K562 (cell line): ENCODE results near the gene TNC. TPM values are rescaled to one million over a fixed set of nuclear protein-coding genes. Genes with fewer than 3 reads are reported as not detected.

Experiments
- ATAC-seq: fragments of 200-7000 bp; cut with Tn5 transposase; 3 replicates; pipeline ENCODE4 v1.9.1; 2020; ENCODE audit warnings: moderate library complexity
- BruUV-seq: library from RNA; stranded (reverse); fragments of 400-500 nt; replicated peaks from 2 replicates; lab custom pipeline; 2021; lab: Mats Ljungman, UMichigan
- CTCF ChIA-PET: fragments of 300-600 bp; formaldehyde crosslinking; extraction: SDS; loops from one replicate; lab custom pipeline; 2021; ENCODE audit warnings: low intra/inter-chr PET ratio; lab: Yijun Ruan, JAX
- POLR2A ChIA-PET: fragments of 300-600, 350-650 bp; sonication (Branson Sonifier 250); formaldehyde crosslinking; extraction: SDS; loops from one replicate; lab custom pipeline; 2021; ENCODE audit warnings: antibody characterized with exemption, inconsistent platforms; lab: Yijun Ruan, JAX
- DNase-seq, 4 experiments: peaks; one replicate each; pipeline versions ENCODE4 v3.0.0 to v3.0.0-alpha.2; 2011 to 2018; ENCODE audit warnings: low spot score in 3 of 4, mixed read lengths in 3 of 4; ENCODE audit errors: extremely low read depth in 1 of 4
- FAIRE-seq: peaks from 2 replicates; lab custom pipeline; 2011; peaks lifted over from hg19 to GRCh38; lab: Jason Lieb, UNC
- H2AFZ ChIP-seq: 2 replicates; pipeline ENCODE4 v1.6.0; 2011; ENCODE audit warnings: low read depth, low read length, control low read depth, inconsistent platforms
- H3K27ac ChIP-seq: fragments of 200-600 bp; 3 replicates; pipeline ENCODE4 v1.8.0; 2011; ENCODE audit warnings: low read depth, mild to moderate bottlenecking, control low read depth, inconsistent platforms, low read length, moderate library complexity, mixed read lengths; ENCODE audit errors: extremely low read depth
- H3K27me3 ChIP-seq, 2 experiments: fragments of 300-600 bp in 1 of 2; 2 replicates in 1 of 2; 3 replicates in 1 of 2; pipeline versions ENCODE4 v1.6.0 to v1.8.0; 2011; ENCODE audit warnings: inconsistent platforms in 2 of 2, low read length in 2 of 2, mild to moderate bottlenecking in 1 of 2, mixed read lengths in 1 of 2, moderate library complexity in 1 of 2; ENCODE audit not compliant: control insufficient read depth in 2 of 2, insufficient read depth in 2 of 2
- H3K36me3 ChIP-seq: fragments of 300-600 bp; 3 replicates; pipeline ENCODE4 v1.8.0; 2011; ENCODE audit warnings: mild to moderate bottlenecking, low read length, inconsistent platforms; ENCODE audit not compliant: control insufficient read depth, insufficient read depth
- H3K4me1 ChIP-seq, 2 experiments: fragments of 200-600 bp in 1 of 2; replicated peaks in 1 of 2; 2 replicates in 1 of 2; 3 replicates in 1 of 2; pipeline versions ENCODE4 v1.5.1 to v1.8.0; 2011; ENCODE audit warnings: inconsistent platforms in 2 of 2, low read length in 2 of 2, mild to moderate bottlenecking in 1 of 2, mixed read lengths in 1 of 2, moderate library complexity in 1 of 2; ENCODE audit not compliant: control insufficient read depth in 2 of 2, insufficient read depth in 2 of 2
- H3K4me2 ChIP-seq: 2 replicates; pipeline ENCODE4 v1.6.1; 2011; ENCODE audit warnings: low read length, control low read depth, inconsistent platforms, mixed read lengths; ENCODE audit not compliant: insufficient read depth
- H3K4me3 ChIP-seq: fragments of 200-600 bp; sonication (generic), shearing (Covaris generic); 2 replicates; pipeline ENCODE4 v1.5.1; 2016; ENCODE audit warnings: control low read depth, inconsistent platforms
- H3K79me2 ChIP-seq: fragments of 200-600 bp; 3 replicates; pipeline ENCODE4 v1.8.0; 2011; ENCODE audit warnings: low read length, inconsistent platforms; ENCODE audit not compliant: control insufficient read depth, insufficient read depth
- H3K9ac ChIP-seq, 2 experiments: 2 replicates each; pipeline versions ENCODE4 v1.6.0 to v1.6.1; 2011; ENCODE audit warnings: low read depth in 2 of 2, low read length in 2 of 2, control low read depth in 1 of 2, inconsistent platforms in 1 of 2, mild to moderate bottlenecking in 1 of 2, mixed read lengths in 1 of 2; ENCODE audit not compliant: insufficient read depth in 1 of 2
- H3K9me1 ChIP-seq: one replicate; pipeline ENCODE4 v1.6.0; 2011; ENCODE audit warnings: inconsistent platforms, mild to moderate bottlenecking, low read length, moderate library complexity; ENCODE audit not compliant: control insufficient read depth, insufficient read depth
- H3K9me3 ChIP-seq: replicated peaks from 2 replicates; pipeline ENCODE4 v1.5.1; 2011; ENCODE audit warnings: low read depth, low read length, inconsistent platforms; ENCODE audit not compliant: control insufficient read depth, insufficient read depth
- H4K20me1 ChIP-seq: replicated peaks from 2 replicates; pipeline ENCODE4 v1.6.1; 2011; ENCODE audit warnings: low read length, inconsistent platforms, mixed read lengths; ENCODE audit not compliant: control insufficient read depth, insufficient read depth
- BHLHE40 ChIP-seq: IDR thresholded peaks from 2 replicates; pipeline ENCODE4 v1.6.1; 2011; ENCODE audit warnings: low read length, improper control_type of control experiment
- MEF2D ChIP-seq: conservative IDR thresholded peaks from 2 replicates; pipeline ENCODE4 v1.6.1; 2016; ENCODE audit warnings: low read depth, missing genetic modification characterization, missing compliant biosample characterization
- NCOA2 ChIP-seq, 2 experiments: fragments of 450-650 bp; IDR thresholded peaks; 2 replicates each; pipeline ENCODE4 v1.6.1; 2018; ENCODE audit warnings: mild to moderate bottlenecking in 2 of 2, moderate library complexity in 1 of 2; ENCODE audit not compliant: partially characterized antibody in 2 of 2
- WGBS: fragments of 100-300 bp; shearing (Covaris generic); methylation state at CpG from one replicate; pipeline ENCODE4 v1.1.6; 2016; ENCODE audit warnings: low coverage, mixed read lengths; ENCODE audit not compliant: insufficient coverage; ENCODE audit errors: missing lambda C conversion rate; 5-methylcytosine and 5-hydroxymethylcytosine counted together
- in situ Hi-C: fragments of 300-500 bp; cut with MboI; formaldehyde crosslinking; loops from 4 replicates; pipeline ENCODE4 v1.15.0; 2018; ENCODE audit warnings: inconsistent platforms, mixed read lengths
- intact Hi-C: fragments of 100-400 bp; cut with micrococcal nuclease; formaldehyde crosslinking; loops from 2 replicates; pipeline ENCODE4 v1.14.2; 2022
- polyA plus RNA-seq, 8 experiments: library from polyadenylated mRNA; depleted of rRNA in 4 of 8; stranded (reverse) in 5 of 8; unstranded in 3 of 8; fragments of >200 nt; fragmentation: Nextera tagmentation in 2 of 8; fragmentation: Illumina TruSeq in 1 of 8; extraction: Ambion mirVana in 2 of 8; extraction: Trizol in 1 of 8; gene quantifications; 2 replicates each; pipeline versions ENCODE4 v1.2.1 to v1.2.3, GENCODE V29; 2011 to 2014; ENCODE audit warnings: inconsistent platforms in 1 of 8, missing spikeins in 1 of 8
- total RNA-seq, 7 experiments: library from RNA; depleted of rRNA in 6 of 7; stranded (reverse); fragments of >200 nt in 6 of 7; fragmentation: Illumina TruSeq in 2 of 7; extraction: Trizol in 2 of 7; gene quantifications; 2 replicates each; pipeline versions ENCODE4 v1.2.1 to v1.2.3, GENCODE V29; 2011 to 2021; ENCODE audit warnings: low replicate concordance in 1 of 7
- TF ChIP-seq, protein P1 (sequence below): fragments of 450-650 bp; IDR thresholded peaks from 2 replicates; pipeline ENCODE4 v1.7.0; 2016; ENCODE audit warnings: borderline replicate concordance

TNC gene
- total and polyA plus RNA-seq, 9 of the 15 experiments (the other 6 are each of a cell fraction or from before 2014, with no cell fraction given): under 0.01 to 0.29 TPM; not detected in 7

- FAIRE-seq: no peak
- POLR2A ChIA-PET: interaction anchor here (1.1 kb wide), 1 partner anchor 11 kb away, joined by 4 read pairs; no protein-coding TSS in a partner anchor
- in situ Hi-C loops: no loop called here
These were observed 95.1 kb downstream of the TNC start for GRCh38 chr9:115022760-115023434.

More at GRCh38 chr9:115022760-115023434, 95.1 kb downstream of the TNC start:
- CTCF ChIA-PET: no interaction called here
- Histone ChIP-seq H3K27me3 (no peaks in the 10 kb centered on the region), H2AFZ (no peak overlapping the region), H3K4me3 (no peak overlapping the region), H3K9me3 (no peaks in the 10 kb centered on the region), H3K4me2 (no peak overlapping the region), H3K4me1 (no peaks in the 10 kb centered on the region), H3K9ac (no peak overlapping the region), H3K9me1 (no peaks in the 10 kb centered on the region)
- ATAC-seq (no peak), DNase-seq (no peak)
- intact Hi-C loops: no loop called here
- 2% methylated on average over 6 of the region's 6 CpGs for WGBS
- no TSS peak for BruUV-seq
- no peak for TF ChIP-seq MEF2D (tag)
- no peak for TF ChIP-seq NCOA2 (IDR thresholded peaks at IDR 0.05; ENCODE audit: partially characterized antibody in 2 of 2)
- TF ChIP-seq, protein P1, sequence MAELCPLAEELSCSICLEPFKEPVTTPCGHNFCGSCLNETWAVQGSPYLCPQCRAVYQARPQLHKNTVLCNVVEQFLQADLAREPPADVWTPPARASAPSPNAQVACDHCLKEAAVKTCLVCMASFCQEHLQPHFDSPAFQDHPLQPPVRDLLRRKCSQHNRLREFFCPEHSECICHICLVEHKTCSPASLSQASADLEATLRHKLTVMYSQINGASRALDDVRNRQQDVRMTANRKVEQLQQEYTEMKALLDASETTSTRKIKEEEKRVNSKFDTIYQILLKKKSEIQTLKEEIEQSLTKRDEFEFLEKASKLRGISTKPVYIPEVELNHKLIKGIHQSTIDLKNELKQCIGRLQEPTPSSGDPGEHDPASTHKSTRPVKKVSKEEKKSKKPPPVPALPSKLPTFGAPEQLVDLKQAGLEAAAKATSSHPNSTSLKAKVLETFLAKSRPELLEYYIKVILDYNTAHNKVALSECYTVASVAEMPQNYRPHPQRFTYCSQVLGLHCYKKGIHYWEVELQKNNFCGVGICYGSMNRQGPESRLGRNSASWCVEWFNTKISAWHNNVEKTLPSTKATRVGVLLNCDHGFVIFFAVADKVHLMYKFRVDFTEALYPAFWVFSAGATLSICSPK: no peak
- no peak for TF ChIP-seq BHLHE40
- TF ChIP-seq, all 486 proteins: peak for 0
- H4K20me1 ChIP-seq: no peaks in the 10 kb centered on the region
- no peaks in the 10 kb centered on the region for H3K79me2 ChIP-seq
- H3K36me3 ChIP-seq: no peaks in the 10 kb centered on the region
- no peak overlapping the region for H3K27ac ChIP-seq
